Body of pancreas (tissue), 4 donors: ENCODE results near the gene POLR2H. TPM values are rescaled to one million over a fixed set of nuclear protein-coding genes. Genes with fewer than 3 reads are reported as not detected.

Experiments
- ATAC-seq: fragments of 150-250 bp; one replicate; pipeline ENCODE4 v1.9.1; 2016
- DNase-seq, 4 donors: peaks; one replicate each; pipeline ENCODE4 v3.0.0-alpha.2; 2019
- H3K27ac ChIP-seq, 4 donors: fragments of 200-600 bp; sonication (generic); 1 replicate in 3 of 4; 2 replicates in 1 of 4; pipeline versions ENCODE4 v1.5.1 to v1.6.1; 2016 to 2019; ENCODE audit warnings: mild to moderate bottlenecking in 1 of 4, mixed read lengths in 1 of 4, moderate library complexity in 1 of 4
- H3K27me3 ChIP-seq, 2 donors: fragments of 200-600 bp; sonication (generic); one replicate each; pipeline ENCODE4 v1.6.0; 2016; ENCODE audit warnings: mild to moderate bottlenecking in 1 of 2
- H3K36me3 ChIP-seq, 2 donors: fragments of 200-600 bp; sonication (generic); replicated peaks in 1 of 2; 2 replicates each; pipeline ENCODE4 v1.5.1; 2016; ENCODE audit warnings: low read depth in 2 of 2; ENCODE audit not compliant: insufficient read depth in 1 of 2
- H3K4me1 ChIP-seq: fragments of 200-600 bp; sonication (generic); one replicate; pipeline ENCODE4 v1.6.0; 2016
- H3K4me3 ChIP-seq, 2 donors: fragments of 200-600 bp; sonication (generic); 1 replicate in 1 of 2; 2 replicates in 1 of 2; pipeline ENCODE4 v1.5.1; 2016 to 2019
- H3K9me3 ChIP-seq, 3 donors: fragments of 200-600 bp; sonication (generic); 1 replicate in 2 of 3; 2 replicates in 1 of 3; pipeline ENCODE4 v1.5.1; 2016
- POLR2A ChIP-seq, 3 donors: fragments of 450-650 bp; IDR thresholded peaks; one replicate each; pipeline ENCODE4 v1.6.1; 2016; ENCODE audit warnings: antibody characterized with exemption in 3 of 3, mild to moderate bottlenecking in 2 of 3
- WGBS, 2 donors: methylation state at CpG; one replicate each; pipeline ENCODE4 v1.1.5; 2017; 5-methylcytosine and 5-hydroxymethylcytosine counted together
- intact Hi-C: fragments of 100-400 bp; cut with DNase I; formaldehyde crosslinking; loops from one replicate; pipeline ENCODE4 v1.15.1; 2023
- total RNA-seq, 2 donors: library from RNA; depleted of rRNA; stranded (reverse); fragments of >200 nt; gene quantifications; one replicate each; pipeline ENCODE4 v1.1.0, GENCODE V29; 2016
- TF ChIP-seq, protein P1 (sequence below), 7 experiments: fragments of 450-650 bp in 4 of 7; fragments of 200-600 bp in 3 of 7; sonication (generic) in 3 of 7; IDR thresholded peaks; one replicate each; pipeline ENCODE4 v1.5.1; 2016 to 2019; ENCODE audit warnings: antibody characterized with exemption in 7 of 7

Gene POLR2H
- total RNA-seq, 2 donors from 2014 or later = 32.4 to 137 TPM

DNA sequence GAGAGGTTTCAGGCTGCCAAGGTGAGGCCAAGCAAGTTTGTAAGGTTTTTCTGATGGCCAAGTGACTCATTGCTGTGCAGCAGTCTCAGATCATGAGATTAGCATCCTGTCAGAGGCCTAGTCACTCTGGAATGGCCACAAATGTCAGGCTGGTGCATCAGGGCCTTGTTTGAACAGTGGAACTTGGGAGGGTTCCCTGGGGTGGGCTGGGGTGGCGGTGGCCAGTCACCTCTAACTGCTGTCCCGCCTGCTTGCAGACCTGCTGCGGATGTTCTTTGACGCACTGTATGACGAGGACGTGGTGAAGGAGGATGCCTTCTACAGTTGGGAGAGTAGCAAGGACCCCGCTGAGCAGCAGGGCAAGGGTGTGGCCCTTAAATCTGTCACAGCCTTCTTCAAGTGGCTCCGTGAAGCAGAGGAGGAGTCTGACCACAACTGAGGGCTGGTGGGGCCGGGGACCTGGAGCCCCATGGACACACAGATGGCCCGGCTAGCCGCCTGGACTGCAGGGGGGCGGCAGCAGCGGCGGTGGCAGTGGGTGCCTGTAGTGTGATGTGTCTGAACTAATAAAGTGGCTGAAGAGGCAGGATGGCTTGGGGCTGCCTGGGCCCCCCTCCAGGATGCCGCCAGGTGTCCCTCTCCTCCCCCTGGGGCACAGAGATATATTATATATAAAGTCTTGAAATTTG is 26.9 kb upstream of the POLR2H start:
- Histone ChIP-seq H3K36me3 (peaks cover 15 to 41% of the 10 kb centered on the region in 2 donors), H3K27me3 (no peaks in the 10 kb centered on the region), H3K4me1 (peaks cover 22% of the 10 kb centered on the region), H3K4me3 (no peak overlapping the region), H3K27ac (peak overlapping the region in 3 of 4 donors; percentile 96 to 98 (median 96)), H3K9me3 (no peaks in the 10 kb centered on the region)
- intact Hi-C loops = no loop called here
- WGBS, 2 donors = 78 to 82% methylated on average over 15 of the region's 15 CpGs
- no peak for TF ChIP-seq POLR2A (IDR thresholded peaks at IDR 0.05)
- TF ChIP-seq, protein P1, sequence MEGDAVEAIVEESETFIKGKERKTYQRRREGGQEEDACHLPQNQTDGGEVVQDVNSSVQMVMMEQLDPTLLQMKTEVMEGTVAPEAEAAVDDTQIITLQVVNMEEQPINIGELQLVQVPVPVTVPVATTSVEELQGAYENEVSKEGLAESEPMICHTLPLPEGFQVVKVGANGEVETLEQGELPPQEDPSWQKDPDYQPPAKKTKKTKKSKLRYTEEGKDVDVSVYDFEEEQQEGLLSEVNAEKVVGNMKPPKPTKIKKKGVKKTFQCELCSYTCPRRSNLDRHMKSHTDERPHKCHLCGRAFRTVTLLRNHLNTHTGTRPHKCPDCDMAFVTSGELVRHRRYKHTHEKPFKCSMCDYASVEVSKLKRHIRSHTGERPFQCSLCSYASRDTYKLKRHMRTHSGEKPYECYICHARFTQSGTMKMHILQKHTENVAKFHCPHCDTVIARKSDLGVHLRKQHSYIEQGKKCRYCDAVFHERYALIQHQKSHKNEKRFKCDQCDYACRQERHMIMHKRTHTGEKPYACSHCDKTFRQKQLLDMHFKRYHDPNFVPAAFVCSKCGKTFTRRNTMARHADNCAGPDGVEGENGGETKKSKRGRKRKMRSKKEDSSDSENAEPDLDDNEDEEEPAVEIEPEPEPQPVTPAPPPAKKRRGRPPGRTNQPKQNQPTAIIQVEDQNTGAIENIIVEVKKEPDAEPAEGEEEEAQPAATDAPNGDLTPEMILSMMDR (IDR thresholded peaks at IDR 0.05) = no peak
- DNase-seq (no peak), ATAC-seq (no peak)

- TF ChIP-seq POLR2A (IDR thresholded peaks at IDR 0.05) = no peak
- TF ChIP-seq, protein P1 (IDR thresholded peaks at IDR 0.05) = no peak
- intact Hi-C loops = no loop called here
- Histone ChIP-seq H3K36me3 (peaks cover 15 to 39% of the 10 kb centered on the region in 2 donors), H3K9me3 (no peaks in the 10 kb centered on the region), H3K27ac (peak overlapping the region; percentile 95 to 98 (median 96)), H3K27me3 (no peaks in the 10 kb centered on the region), H3K4me1 (peaks cover 22% of the 10 kb centered on the region), H3K4me3 (no peak overlapping the region)
- DNase-seq (no peak), ATAC-seq (peak; percentile 19)
- WGBS, 2 donors = 38 to 53% methylated on average over 2 to 4 of the region's 4 CpGs
These were observed 26.2 kb upstream of the POLR2H start for GRCh38 chr3:184335291-184335660.

DNA sequence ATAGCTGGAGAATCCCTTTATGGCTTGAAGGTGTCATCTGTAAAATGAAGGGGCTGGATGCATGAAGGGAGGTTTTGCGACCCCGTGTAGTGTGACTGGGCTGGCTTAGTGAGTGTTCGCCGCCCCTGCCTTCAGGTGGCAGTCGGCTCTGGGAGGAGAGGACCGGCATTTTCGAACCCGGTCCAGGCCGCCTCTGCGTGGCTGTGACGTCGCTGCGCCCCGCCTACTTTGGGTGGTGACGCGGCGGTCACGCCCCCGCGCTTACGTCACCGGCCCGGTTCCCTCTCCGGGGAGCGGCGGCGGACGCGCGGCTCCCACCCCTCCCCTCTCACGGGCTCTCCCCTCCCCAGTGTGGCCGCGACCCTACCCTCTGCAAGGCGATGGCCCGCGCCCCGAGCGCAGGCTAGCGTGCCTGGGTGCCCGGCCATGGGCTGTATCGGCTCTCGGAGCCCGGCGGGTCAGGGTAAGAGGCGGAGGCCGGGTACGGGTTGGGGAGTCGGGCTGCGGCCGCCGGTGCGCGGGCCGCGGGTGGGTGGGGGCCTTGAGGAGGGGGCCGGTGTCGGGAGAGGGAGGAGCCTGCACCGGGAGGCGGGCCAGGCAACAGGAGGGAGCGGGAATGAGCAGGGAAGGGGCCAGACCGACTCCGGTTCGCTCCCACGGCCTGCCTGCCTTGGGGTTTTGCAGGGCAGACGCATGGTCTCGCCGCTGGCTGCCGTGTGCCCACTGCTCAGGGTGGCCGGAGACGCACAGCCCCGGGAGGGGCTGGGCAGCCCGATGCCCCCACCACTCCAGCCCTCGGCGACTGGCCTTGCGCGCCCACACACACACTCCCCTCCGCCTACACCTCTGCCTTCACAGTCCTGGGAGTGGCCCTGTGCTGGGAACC is 25.6 kb upstream of the POLR2H start:
- Histone ChIP-seq H3K27ac (peak overlapping the region; percentile 95 to 98 (median 96)), H3K9me3 (no peaks in the 10 kb centered on the region), H3K4me1 (peaks cover 22% of the 10 kb centered on the region), H3K27me3 (no peaks in the 10 kb centered on the region), H3K4me3 (peak overlapping the region; percentile 55 to 87), H3K36me3 (peaks cover 15 to 34% of the 10 kb centered on the region in 2 donors)
- DNase-seq = peak; percentile 84 to 90 (median 86)
- peak; percentile 77 for ATAC-seq
- WGBS, 2 donors = 1% methylated on average over 24 to 45 of the region's 77 CpGs
- intact Hi-C loops = no loop called here
- TF ChIP-seq, protein P1 (IDR thresholded peaks at IDR 0.05) = no peak
- peak in 2 of 3 donors; percentile 61 to 74 for TF ChIP-seq POLR2A (IDR thresholded peaks at IDR 0.05)

- DNase-seq (peak in 2 of 4 donors; percentile 37 to 45), ATAC-seq (peak; percentile 27)
- Histone ChIP-seq H3K4me1 (peaks cover 28% of the 10 kb centered on the region), H3K36me3 (peaks cover 9 to 25% of the 10 kb centered on the region in 2 donors), H3K4me3 (peak overlapping the region; percentile 55 to 87), H3K9me3 (no peaks in the 10 kb centered on the region), H3K27me3 (no peaks in the 10 kb centered on the region), H3K27ac (peak overlapping the region; percentile 95 to 98 (median 96))
- TF ChIP-seq POLR2A (IDR thresholded peaks at IDR 0.05) = peak in 1 of 3 donors; percentile 11
- TF ChIP-seq, protein P1 (IDR thresholded peaks at IDR 0.05) = no peak
- intact Hi-C loops = no loop called here
- 13 to 23% methylated on average over 10 to 17 of the region's 17 CpGs for WGBS, 2 donors
These were observed 24.7 kb upstream of the POLR2H start for GRCh38 chr3:184336547-184337398.
